Erythroblast (primary cell): ENCODE data around the gene KCTD7.
"Not testable (repeated sequence)": the region's sequence is repeated elsewhere in the genome, so short reads cannot be mapped to it uniquely, and the experiment has no call there.

ENCODE experiments used
- GATA1 ChIP-seq: IDR thresholded peaks from 2 replicates; pipeline ENCODE4 v1.6.1; 2011; ENCODE audit warnings: low read depth, mild to moderate bottlenecking, control low read depth, low read length, moderate library complexity
- POLR2A ChIP-seq: IDR thresholded peaks from 2 replicates; pipeline ENCODE4 v1.6.1; 2011; ENCODE audit warnings: mild to moderate bottlenecking, low read length

- TF ChIP-seq POLR2A, GATA1: not testable (repeated sequence)
Observed at GRCh38 chr7:66653719-66654274, 25.1 kb downstream of the KCTD7 start.
